GM18520 (cell line): ENCODE measurements around the gene GRID1.

Experiments used
- ATAC-seq: cut with Tn5 transposase; IDR thresholded peaks from one replicate; pipeline ENCODE4 v1.9.1; 2021; ENCODE audit not compliant: unreplicated experiment

Gene GRID1

DNA sequence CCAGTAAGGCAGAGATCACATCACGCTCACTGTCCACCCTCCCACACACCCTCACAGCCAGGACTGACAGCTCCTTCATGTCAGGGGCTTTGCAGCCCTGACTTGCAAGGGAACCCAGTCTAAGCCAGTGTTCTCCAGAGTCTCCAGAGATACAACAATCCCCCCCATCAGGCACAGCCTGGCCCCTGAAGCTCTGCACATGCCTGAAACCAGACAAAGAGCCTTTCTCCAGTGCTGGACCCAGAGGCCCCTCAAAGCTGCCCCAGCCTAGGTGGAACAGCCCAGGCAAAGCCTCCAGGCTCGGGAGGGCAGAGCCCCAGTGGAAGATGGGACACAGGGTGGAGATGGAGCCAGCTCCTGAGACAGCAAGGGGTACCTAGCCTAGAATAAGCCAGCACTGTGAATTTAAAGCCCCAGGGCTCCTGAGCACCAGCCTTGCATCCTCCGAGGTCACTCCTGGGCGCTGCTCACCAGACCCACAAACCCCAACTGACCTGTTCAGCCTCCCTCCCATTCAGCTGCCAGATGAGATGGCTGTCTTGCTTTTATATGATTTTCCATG is 50.2 kb downstream of the GRID1 start:
- ATAC-seq = no peak

- no peak for ATAC-seq
Observed at GRCh38 chr10:86315549-86315942, 51.0 kb downstream of the GRID1 start.

- no peak for ATAC-seq
Observed at GRCh38 chr10:86314616-86315548, 51.7 kb downstream of the GRID1 start.

DNA sequence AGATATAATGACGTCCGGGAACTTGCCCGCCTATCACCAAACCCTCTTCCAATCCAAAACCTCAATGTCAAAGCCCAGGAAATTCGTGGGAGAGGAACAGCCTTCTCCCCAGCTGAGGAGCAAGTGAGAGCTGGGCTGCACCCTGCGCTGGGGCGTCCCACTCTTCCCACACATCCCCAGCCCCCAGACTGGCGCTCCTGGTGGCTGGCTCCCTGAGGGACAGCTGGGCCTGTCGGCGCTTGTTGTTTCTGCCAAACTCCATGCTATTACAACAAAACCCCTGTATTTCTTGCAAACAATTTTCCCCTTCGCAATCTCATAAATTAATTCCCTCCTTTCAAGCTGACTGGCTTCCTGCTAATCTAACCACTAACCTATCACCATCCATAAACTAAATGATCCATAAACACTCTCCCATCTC is 53.0 kb downstream of the GRID1 start:
- no peak for ATAC-seq

- no peak for ATAC-seq
Observed at GRCh38 chr10:86312701-86313270, 53.8 kb downstream of the GRID1 start.

- no peak for ATAC-seq
Observed at GRCh38 chr10:86311906-86312305, 54.7 kb downstream of the GRID1 start.

DNA sequence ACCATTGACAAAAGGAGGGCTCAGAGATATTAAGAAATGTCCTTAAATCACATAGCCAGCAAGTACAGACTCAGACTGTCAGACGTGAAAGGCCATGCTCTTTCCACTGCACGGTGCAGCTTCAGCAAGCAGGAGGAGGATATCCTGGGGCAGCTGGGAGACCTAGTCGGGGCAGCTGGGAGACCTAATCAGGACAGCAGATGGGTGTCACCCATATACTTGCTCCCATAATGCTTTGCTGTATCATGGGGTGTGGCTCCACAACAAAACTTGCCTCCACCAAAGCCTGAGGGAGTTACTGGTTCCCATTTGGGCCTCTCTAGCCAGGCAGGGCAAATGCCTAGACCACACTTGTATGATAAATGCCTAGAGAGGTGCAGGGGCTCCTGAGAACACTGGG is 55.4 kb downstream of the GRID1 start:
- no peak for ATAC-seq

GRCh38 chr10:86310702-86311101 is 55.9 kb downstream of the GRID1 start:
- no peak for ATAC-seq

- ATAC-seq = no peak
Observed at GRCh38 chr10:86310291-86310690, 56.3 kb downstream of the GRID1 start.

GRCh38 chr10:86308056-86308455 is 58.5 kb downstream of the GRID1 start:
- ATAC-seq = no peak

GRCh38 chr10:86306628-86307278 is 59.8 kb downstream of the GRID1 start:
- no peak for ATAC-seq

DNA sequence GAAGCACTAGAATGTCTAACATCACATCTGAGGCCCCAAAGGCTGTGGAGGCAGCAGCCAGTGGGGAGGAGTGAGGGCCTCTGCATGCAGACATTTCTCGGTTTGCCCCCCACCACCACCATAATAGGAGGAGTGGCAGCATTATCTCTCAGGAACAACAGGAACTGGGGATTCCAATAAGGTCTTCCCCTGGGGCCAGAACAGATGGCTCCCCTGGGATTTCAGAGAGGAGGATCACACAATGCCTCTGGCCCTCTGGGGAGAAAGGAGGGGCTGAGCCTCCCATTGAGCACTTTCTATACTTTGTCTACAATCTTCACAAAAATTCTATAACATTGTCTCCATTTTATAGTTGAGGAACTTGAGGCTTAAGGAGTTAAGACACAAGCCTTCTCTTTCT is 61.1 kb downstream of the GRID1 start:
- ATAC-seq = no peak

- no peak for ATAC-seq
Observed at GRCh38 chr10:86304436-86304835, 62.2 kb downstream of the GRID1 start.

GRCh38 chr10:86303626-86304025 is 63.0 kb downstream of the GRID1 start:
- ATAC-seq = no peak

DNA sequence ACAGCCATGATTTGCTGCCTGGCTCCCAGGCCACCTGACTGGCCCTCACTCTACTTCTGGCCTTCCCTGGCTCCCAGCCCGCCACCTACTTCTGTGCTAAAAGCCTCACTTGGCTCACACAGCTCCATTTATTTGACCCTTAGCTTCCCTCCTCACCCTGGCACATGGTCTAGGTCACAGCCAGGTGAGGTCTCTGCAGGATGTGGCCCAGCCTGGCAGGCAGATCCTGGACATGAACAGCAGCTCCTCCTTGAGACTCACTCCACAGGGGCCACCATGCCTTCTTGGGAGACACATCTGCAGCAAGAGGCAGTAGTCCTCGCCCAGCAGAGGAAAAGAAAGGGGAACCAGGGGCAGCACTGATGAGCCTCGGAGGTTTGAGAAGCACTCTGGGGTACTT is 64.6 kb downstream of the GRID1 start:
- no peak for ATAC-seq

- ATAC-seq = no peak
Observed at GRCh38 chr10:86300931-86301830, 65.4 kb downstream of the GRID1 start.

DNA sequence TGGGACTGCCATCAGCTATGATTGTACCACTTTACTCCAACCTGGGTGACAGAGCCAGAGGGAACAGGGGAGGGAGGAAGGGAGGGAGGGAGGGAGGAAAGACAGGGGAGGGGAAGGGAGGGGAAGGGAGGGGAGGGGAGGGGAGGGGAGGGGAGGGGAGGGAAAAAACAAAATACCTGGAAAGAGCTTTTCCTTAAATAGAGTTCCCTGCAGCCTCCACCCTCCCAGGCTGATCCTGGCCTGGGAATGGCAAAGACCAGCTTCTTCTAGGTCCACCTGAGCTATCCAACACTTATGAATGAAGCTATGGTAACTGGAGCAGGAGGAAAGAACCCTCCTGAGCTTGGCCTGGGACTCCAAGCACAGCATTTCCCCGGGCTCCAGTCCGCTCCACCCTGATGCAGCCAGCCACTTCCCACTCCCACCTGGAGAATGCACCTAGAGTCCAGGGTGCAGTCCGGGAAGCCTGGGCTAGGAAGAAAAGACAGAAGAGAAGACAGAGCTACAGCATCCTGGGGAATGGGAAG is 66.1 kb downstream of the GRID1 start:
- no peak for ATAC-seq

DNA sequence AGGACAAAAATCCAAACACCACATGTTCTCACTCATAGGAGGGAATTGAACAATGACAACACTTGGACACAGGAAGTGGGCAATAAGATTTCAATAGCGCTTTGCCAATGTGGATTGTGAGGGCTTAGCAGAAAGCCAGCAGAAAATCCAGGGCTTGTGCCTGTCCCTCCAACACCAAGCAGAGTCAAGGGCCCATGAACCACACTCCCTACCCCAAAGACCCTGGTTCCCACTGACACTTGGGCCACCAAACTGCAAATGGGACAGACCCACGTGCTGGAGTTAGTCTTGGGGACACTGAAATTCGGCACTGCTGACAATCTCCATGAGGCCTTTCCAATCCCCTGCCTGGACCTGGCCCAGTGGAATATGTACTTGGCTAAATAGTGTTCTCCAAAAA is 67.0 kb downstream of the GRID1 start:
- ATAC-seq = no peak

- no peak for ATAC-seq
Observed at GRCh38 chr10:86298501-86299001, 68.0 kb downstream of the GRID1 start.

- ATAC-seq = no peak
Observed at GRCh38 chr10:86295791-86296190, 70.8 kb downstream of the GRID1 start.
